GM18520 (cell line): ENCODE measurements around the gene PRPF40B.
A peak's percentile ranks its signal among the peaks of the same experiment; 100 is the strongest.
"Not testable (repeated sequence)": the region's sequence is repeated elsewhere in the genome, so short reads cannot be mapped to it uniquely, and the experiment has no call there.

Experiments
- ATAC-seq: cut with Tn5 transposase; IDR thresholded peaks from one replicate; pipeline ENCODE4 v1.9.1; 2021; ENCODE audit not compliant: unreplicated experiment

The PRPF40B gene

GRCh38 chr12:49623142-49623904, at the start of gene PRPF40B:
Gene PRPF40B, plus strand, starts transcription at chr12:49623561. Its CDS starts 30 bp downstream, at chr12:49623591.
- peak; percentile 53 for ATAC-seq

DNA sequence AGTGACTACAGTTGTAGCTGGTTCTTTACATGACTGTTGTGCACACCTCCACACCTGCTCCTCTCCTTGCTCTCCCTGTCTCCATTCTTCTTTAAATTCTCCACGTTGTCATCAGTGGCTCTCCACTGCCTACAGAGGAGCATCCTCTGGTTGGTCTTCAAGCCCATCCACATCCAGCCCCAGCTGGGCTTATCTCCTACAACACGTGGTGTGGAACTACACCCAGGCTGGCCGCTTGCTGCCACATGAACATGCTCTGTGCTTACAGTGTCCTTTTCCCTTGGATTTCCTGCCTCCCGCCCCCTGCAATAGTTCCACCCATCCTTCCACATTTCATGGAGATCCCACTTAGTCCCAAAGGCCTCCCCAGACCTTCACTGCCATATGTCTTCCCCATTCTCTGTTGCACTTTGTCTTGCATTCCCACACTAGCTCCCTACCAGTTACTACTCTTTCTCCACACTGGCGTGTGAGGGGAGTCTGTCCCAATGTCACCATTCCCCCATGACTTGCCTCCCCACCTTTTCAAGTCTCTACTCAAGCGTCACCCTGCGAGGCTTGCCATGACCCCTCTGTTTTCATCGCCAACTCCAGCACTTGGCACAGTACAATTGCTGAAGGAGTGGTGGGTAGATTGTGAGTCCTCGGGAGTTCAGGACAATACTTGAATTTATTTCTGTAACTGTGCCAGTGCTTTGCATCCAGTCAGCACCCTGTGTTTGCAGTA, 45.6 kb upstream of the PRPF40B start:
- no peak for ATAC-seq

DNA sequence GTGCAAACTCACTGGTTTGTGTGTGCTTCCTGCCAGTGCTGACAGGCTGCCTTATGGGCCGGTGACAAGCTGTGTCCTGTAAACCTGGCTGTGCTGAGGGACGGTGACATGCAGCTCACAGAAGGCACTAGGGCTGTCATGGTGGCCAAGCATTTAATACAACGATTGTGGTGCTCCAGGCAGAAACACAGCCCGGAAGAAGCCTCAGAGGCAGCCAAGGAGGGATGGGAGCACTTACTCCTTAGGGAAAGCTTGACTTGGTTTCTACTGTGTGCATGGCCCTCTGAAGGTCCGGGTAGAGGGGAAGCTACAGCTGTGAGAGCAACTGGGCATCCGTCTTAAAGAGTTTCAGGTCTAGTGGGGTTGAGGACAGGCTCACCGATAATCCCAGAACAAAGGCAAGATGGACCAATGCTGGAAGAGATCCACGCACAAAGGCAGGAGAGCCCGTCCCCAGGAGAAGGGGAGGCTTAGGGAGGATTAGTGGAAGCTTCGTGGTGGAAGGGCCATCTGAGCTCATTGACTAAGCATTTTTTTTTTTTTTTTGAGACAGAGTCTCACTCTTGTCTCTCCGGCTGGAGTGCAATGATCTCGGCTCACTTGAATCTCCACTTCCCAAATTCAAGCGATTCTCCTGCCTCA, 44.8 kb upstream of the PRPF40B start:
- no peak for ATAC-seq

DNA sequence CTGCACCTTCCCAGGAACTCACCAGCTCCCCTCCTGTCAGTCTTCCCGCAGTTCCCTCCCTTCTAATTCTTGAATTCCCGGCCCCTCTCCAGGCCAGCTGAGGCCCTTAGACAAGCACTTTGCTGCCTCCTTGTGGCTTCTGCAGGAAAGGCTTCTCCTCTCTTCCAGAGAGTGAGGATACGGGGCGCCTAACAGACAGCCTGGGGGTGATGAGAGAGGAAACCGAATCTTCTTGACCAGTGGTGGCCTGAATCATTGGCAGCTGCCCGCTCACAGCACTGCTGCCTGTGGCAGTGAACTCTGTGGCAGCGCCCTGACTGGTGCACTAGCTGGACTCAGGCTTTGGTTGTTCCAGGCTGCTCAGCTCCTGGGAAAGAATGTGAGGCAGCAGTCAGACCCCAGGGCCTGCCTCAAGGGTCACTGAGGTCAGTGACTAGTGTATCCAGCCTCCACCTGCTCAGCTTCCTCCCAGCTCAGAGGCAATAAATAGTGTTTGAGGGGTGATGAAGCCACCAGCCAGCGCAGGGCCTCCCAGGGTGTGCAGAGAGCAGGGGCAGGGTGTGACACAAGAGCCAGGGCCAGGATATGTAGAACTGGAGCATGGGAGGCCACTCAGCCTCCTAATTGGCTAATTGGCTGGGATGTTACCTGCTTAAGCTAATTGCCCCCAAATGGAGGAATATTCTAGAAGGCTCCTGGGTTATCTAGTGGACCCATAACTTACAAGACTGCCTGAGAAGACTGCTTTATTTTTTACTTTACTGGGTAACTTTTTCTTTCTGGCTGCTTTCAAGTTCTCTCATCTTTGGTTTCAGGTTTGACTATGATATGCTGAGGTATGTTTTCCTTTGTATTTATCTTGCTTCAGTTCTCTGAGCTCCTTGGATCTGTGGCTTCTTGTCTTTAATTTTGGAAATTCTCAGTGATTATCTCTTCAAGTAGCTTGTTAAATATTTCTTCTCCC, 42.5 kb upstream of the PRPF40B start:
- no peak for ATAC-seq

- no peak for ATAC-seq
Observed at GRCh38 chr12:49582201-49582600, 41.2 kb upstream of the PRPF40B start.

GRCh38 chr12:49582850-49583249, 40.5 kb upstream of the PRPF40B start:
- no peak for ATAC-seq

DNA sequence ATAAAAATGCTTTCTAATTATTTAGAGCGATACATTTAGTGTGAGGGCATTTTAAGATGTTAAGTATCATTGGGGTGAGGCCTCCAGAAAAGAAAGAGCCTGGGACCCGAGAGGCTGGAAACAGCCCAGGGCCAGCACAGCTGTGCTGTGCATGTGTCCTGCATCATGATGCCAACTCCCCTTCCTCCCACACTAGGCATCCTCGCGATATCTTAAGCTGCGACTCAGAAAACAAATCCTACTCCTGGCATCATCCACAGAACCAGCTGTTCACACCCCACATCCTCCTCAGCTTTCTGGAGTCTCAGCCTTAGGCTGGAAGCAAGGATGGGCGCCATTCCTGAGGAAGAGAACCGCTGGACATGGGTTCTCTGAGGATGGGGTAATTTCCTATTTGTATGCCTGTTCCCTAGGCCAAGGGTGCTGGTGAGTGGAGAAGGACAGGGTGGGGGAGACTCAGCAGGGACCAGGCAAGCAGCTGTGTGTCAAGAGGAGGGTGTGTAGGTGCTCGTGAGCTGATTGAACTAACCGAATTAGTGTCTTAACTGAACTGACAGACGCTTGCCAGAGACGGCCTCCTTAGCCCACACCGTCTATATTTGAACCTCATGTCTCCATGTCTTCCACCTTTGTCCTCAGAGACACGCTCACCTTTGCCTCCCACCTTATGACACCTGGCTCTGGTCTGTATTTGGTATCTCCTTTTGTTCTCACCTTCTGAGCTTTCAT, 39.8 kb upstream of the PRPF40B start:
- no peak for ATAC-seq

DNA sequence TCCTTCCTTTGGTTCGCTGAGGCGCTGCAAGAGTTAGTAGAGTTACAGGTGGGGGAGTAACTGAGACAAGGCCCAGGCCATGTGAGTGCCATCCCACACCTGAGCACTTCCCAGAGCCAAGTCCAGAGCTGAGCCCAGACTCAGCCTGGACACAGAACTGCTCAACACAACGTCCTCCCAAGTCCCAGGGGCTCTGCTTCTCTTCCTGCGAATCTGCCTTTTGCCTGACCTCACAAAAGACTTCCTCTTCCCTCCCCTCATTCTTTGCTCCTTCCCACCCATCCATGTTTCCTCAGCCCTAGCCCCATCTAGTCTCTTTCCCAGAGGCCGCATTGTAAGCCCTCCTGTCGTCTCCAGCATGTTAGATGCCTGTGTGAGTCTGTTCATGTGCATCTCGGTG, 38.8 kb upstream of the PRPF40B start:
- ATAC-seq = no peak

GRCh38 chr12:49585477-49586459, 37.6 kb upstream of the PRPF40B start:
- no peak for ATAC-seq

DNA sequence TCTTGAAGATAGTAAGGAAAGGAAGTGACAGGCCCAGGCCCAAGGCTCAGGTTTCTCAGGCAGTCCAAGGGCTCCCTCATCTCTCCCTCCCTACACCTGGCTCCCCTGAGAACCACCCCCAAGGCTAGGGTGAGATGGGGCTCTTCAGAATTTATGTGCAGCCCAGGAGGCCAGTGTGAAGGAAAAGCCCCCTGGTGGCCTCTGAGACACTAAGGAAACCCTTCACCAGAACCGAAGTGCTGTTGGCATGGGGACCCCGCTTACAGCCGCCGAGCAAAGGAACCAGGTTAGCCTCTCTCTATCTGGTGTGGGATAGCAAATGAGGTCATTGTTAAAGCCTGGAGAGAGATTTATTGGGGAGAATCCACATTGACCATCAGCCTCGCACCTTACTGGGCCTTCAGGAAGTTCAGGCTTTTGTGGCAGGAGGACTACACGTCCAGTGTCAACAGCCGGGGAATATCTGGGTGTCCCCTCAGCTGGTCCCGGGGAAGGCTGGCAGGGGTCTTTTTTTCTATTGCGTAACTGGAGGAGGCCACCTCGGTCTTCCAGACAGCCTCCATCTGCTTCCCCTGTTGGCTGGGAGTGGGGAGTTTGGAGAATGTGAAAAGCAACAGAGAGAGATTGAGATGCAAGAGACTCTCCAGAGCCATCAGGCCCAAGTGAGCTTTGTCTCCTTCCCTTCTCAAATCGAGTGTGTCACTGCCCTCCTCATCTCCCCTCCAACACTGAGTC, 36.0 kb upstream of the PRPF40B start:
- no peak for ATAC-seq

- ATAC-seq = no peak
Observed at GRCh38 chr12:49588281-49588680, 35.1 kb upstream of the PRPF40B start.

GRCh38 chr12:49588721-49589516, 34.4 kb upstream of the PRPF40B start:
- no peak for ATAC-seq

GRCh38 chr12:49598527-49598926, 24.8 kb upstream of the PRPF40B start:
- ATAC-seq = no peak

GRCh38 chr12:49599961-49600360, 23.4 kb upstream of the PRPF40B start:
- ATAC-seq = no peak

DNA sequence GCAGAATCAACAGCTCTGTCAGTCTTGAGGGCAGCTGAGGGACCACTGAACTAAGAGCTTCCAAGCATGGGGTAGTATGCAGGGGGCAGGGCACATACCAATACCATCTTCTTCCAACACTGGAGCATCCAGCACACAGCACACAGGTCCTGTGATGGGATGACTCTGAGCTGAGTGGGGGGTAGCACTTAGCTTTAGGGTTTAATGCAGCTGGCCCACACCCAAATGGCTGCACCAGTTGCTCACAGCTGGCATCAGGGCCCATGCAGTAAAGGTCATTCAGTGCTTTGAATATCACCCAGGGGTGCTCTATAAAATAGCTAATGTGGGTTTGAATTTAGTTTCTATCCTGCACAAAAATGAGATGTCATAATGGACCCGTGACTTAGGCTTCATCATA, 19.6 kb upstream of the PRPF40B start:
- no peak for ATAC-seq

- ATAC-seq = no peak
Observed at GRCh38 chr12:49604856-49605255, 18.5 kb upstream of the PRPF40B start.

DNA sequence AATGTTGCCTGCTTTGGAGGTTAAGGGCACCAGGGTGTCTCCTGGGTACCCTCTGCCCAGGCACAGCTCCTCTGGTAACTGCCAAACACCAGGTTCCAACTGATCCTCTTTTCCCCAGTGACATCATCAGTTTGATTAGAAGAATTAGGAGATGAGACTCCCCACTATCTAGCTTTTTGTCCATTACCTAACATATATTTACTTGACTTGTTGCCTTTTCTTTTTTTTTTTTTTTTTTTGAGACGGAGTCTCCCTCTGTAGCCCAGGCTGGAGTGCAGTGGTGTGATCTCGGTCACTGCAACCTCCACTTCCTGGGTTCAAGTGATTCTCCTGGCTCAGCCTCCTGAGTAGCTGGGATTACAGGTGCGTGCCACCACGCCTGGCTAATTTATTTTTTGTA, 17.8 kb upstream of the PRPF40B start, which contains the start of gene FAM186B:
Gene FAM186B, minus strand, starts transcription at position 101 of the 400 bp plus-strand sequence. CDS start 162 bp downstream, outside the sequence.
- not testable (repeated sequence) for ATAC-seq
